ENCODE measurements around the gene RBM47. TPM values are rescaled to one million over a fixed set of nuclear protein-coding genes. Genes with fewer than 3 reads are reported as not detected.

Gene RBM47
- total RNA-seq, 1 donor from 2014 or later, result 0.11 TPM

GRCh38 chr4:40575846-40576245, 53.8 kb downstream of the RBM47 start:
- Mint-ChIP-seq H3K36me3 (ENCODE audit: unreplicated experiment) (no peaks in the 10 kb centered on the region), H3K27me3 (ENCODE audit: unreplicated experiment) (peaks cover 11% of the 10 kb centered on the region), H3K4me3 (ENCODE audit: unreplicated experiment) (no peak overlapping the region), H3K9me3 (ENCODE audit: unreplicated experiment) (no peaks in the 10 kb centered on the region), H3K27ac (ENCODE audit: unreplicated experiment) (no peak overlapping the region), H3K4me1 (ENCODE audit: unreplicated experiment) (peaks cover 5% of the 10 kb centered on the region)
- TF ChIP-seq CTCF (IDR thresholded peaks at IDR 0.05), result no peak
- no peak for DNase-seq (ENCODE audit: extremely low spot score, unreplicated experiment)

- Mint-ChIP-seq H3K4me1 (ENCODE audit: unreplicated experiment) (peaks cover 5% of the 10 kb centered on the region), H3K9me3 (ENCODE audit: unreplicated experiment) (no peaks in the 10 kb centered on the region), H3K36me3 (ENCODE audit: unreplicated experiment) (no peaks in the 10 kb centered on the region), H3K27me3 (ENCODE audit: unreplicated experiment) (peaks cover 11% of the 10 kb centered on the region), H3K27ac (ENCODE audit: unreplicated experiment) (no peak overlapping the region), H3K4me3 (ENCODE audit: unreplicated experiment) (no peak overlapping the region)
- TF ChIP-seq CTCF (IDR thresholded peaks at IDR 0.05), result no peak
- DNase-seq (ENCODE audit: extremely low spot score, unreplicated experiment), result no peak
These were observed 55.9 kb downstream of the RBM47 start for GRCh38 chr4:40573593-40574311.

GRCh38 chr4:40572692-40573310, 56.9 kb downstream of the RBM47 start:
- Mint-ChIP-seq H3K27me3 (ENCODE audit: unreplicated experiment) (peaks cover 11% of the 10 kb centered on the region), H3K36me3 (ENCODE audit: unreplicated experiment) (no peaks in the 10 kb centered on the region), H3K4me3 (ENCODE audit: unreplicated experiment) (no peak overlapping the region), H3K27ac (ENCODE audit: unreplicated experiment) (no peak overlapping the region), H3K9me3 (ENCODE audit: unreplicated experiment) (no peaks in the 10 kb centered on the region), H3K4me1 (ENCODE audit: unreplicated experiment) (peaks cover 5% of the 10 kb centered on the region)
- DNase-seq (ENCODE audit: extremely low spot score, unreplicated experiment), result no peak
- TF ChIP-seq CTCF (IDR thresholded peaks at IDR 0.05), result no peak

- H3K27me3 Mint-ChIP-seq (ENCODE audit: unreplicated experiment), result peaks cover 11% of the 10 kb centered on the region
- no peaks in the 10 kb centered on the region for H3K36me3 Mint-ChIP-seq (ENCODE audit: unreplicated experiment)
- H3K4me3 Mint-ChIP-seq (ENCODE audit: unreplicated experiment), result no peak overlapping the region
- DNase-seq (ENCODE audit: extremely low spot score, unreplicated experiment), result no peak
- no peak overlapping the region for H3K27ac Mint-ChIP-seq (ENCODE audit: unreplicated experiment)
- H3K9me3 Mint-ChIP-seq (ENCODE audit: unreplicated experiment), result no peaks in the 10 kb centered on the region
- H3K4me1 Mint-ChIP-seq (ENCODE audit: unreplicated experiment), result no peaks in the 10 kb centered on the region
- no peak for TF ChIP-seq CTCF (IDR thresholded peaks at IDR 0.05)
These were observed 58.5 kb downstream of the RBM47 start for GRCh38 chr4:40571208-40571607.

GRCh38 chr4:40570348-40571077, 59.2 kb downstream of the RBM47 start:
- Mint-ChIP-seq H3K27ac (ENCODE audit: unreplicated experiment) (no peak overlapping the region), H3K4me1 (ENCODE audit: unreplicated experiment) (no peaks in the 10 kb centered on the region), H3K36me3 (ENCODE audit: unreplicated experiment) (no peaks in the 10 kb centered on the region), H3K9me3 (ENCODE audit: unreplicated experiment) (no peaks in the 10 kb centered on the region), H3K27me3 (ENCODE audit: unreplicated experiment) (peaks cover 13% of the 10 kb centered on the region), H3K4me3 (ENCODE audit: unreplicated experiment) (no peak overlapping the region)
- no peak for DNase-seq (ENCODE audit: extremely low spot score, unreplicated experiment)
- TF ChIP-seq CTCF (IDR thresholded peaks at IDR 0.05), result no peak

All from osteocyte (in vitro differentiated cells).